Upper lobe of right lung (tissue), 1 donor: ENCODE measurements around the gene LTBP2. TPM values are rescaled to one million over a fixed set of nuclear protein-coding genes. Genes with fewer than 3 reads are reported as not detected.

Source experiments
- ATAC-seq: fragments of 200-7000 bp; cut with Tn5 transposase; one replicate; pipeline ENCODE4 v1.9.1; 2020; ENCODE audit warnings: mild to moderate bottlenecking, moderate library complexity
- DNase-seq: peaks from one replicate; pipeline ENCODE4 v3.0.0-alpha.2; 2020
- H3K27ac ChIP-seq: fragments of 200-600 bp; one replicate; pipeline ENCODE4 v1.8.0; 2022
- H3K27me3 ChIP-seq: fragments of 200-600 bp; one replicate; pipeline ENCODE4 v1.8.0; 2022; ENCODE audit warnings: mild to moderate bottlenecking
- H3K36me3 ChIP-seq: fragments of 200-600 bp; one replicate; pipeline ENCODE4 v1.8.0; 2022
- H3K4me1 ChIP-seq: fragments of 200-600 bp; one replicate; pipeline ENCODE4 v1.8.0; 2022
- H3K4me3 ChIP-seq: fragments of 200-600 bp; one replicate; pipeline ENCODE4 v1.8.0; 2022; ENCODE audit warnings: mild to moderate bottlenecking
- H3K9me3 ChIP-seq: fragments of 200-600 bp; one replicate; pipeline ENCODE4 v1.8.0; 2022
- CTCF ChIP-seq: fragments of 200-600 bp; IDR thresholded peaks from one replicate; pipeline ENCODE4 v1.8.0; 2022; ENCODE audit warnings: antibody characterized with exemption
- intact Hi-C: fragments of 100-400 bp; cut with DNase I; formaldehyde crosslinking; loops from one replicate; pipeline ENCODE4 v1.11.0; 2022
- total RNA-seq: library from RNA; stranded (reverse); fragmentation: NEBNext Ultra II Directional; extraction: Animal tissue kit (Norgen Biotek cat#: 25700); gene quantifications from one replicate; pipeline ENCODE4 v1.2.1, GENCODE V29; 2021
- donor health status: DM: no; HTN: yes; CAD: no; lungs with severe emphysema.

The LTBP2 gene
- total RNA-seq, 1 donor from 2014 or later: 117 TPM

DNA sequence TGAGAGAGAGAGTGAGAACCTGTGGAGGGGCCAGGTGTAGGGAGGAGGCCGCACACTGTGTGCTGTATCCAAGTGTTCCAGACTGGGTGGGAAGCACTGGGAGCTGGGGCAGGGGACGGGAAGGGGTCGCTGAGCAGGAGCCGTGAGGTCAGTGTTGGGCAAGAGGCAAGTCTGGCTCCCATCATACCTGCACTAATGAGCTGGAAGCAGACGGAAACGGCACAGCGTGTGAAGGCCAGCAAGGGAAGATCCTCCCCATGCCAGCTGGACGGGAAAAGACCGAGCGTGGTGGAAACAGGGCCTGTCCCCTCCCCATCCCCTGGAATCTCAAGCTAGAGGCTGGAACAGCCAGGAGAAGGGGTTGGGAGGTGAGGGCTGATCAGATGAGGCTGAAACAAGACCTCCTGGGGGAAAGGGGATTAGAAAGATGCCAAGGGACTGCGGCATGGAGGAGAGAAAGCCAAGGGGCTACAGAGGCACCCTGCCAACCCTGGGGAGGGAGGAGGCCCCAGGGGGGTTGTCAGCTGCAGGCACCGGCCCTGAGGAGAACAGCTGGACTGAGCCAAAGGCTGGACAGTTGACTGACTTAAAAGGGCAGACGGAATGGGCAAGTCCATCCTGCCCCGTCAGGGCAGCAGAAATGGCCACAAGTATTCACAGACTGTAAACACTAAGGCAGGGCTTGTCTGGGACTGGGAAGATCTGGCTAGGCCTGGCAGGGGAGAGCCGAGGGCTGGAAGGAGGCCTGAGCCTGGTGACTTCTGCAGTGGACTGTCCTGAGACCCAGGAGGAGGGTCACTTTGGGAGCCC is 19.0 kb upstream of the LTBP2 start:
- Histone ChIP-seq H3K36me3 (no peaks in the 10 kb centered on the region), H3K4me1 (no peaks in the 10 kb centered on the region), H3K9me3 (no peaks in the 10 kb centered on the region), H3K27me3 (no peaks in the 10 kb centered on the region), H3K4me3 (no peak overlapping the region), H3K27ac (peak overlapping the region; percentile 61)
- TF ChIP-seq CTCF: no peak
- intact Hi-C loops: no loop called here
- DNase-seq: no peak
- ATAC-seq: peak; percentile 41

DNA sequence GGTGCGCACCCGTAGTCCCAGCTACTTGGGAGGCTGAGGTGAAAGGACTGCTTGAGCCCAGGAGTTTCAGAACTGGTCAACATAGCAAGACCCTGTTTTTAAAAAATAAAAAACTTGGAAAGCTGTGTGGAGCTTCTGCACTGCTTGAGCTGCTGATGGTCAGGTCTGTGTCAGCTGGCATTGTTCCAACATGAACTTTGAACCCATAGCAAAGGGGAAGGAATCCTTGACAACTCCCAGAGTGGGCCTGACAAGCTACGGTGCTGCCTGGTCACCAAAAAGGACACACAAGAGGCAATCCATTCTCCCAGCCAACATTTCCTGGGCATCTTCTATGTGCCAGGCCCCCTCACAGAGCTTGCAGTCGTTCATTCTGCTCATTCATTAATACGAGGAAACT is 16.4 kb upstream of the LTBP2 start:
- DNase-seq: no peak
- H3K27ac ChIP-seq: no peak overlapping the region
- no peak overlapping the region for H3K4me3 ChIP-seq
- TF ChIP-seq CTCF: no peak
- intact Hi-C loops: no loop called here
- ATAC-seq: no peak
- no peaks in the 10 kb centered on the region for H3K27me3 ChIP-seq
- H3K9me3 ChIP-seq: no peaks in the 10 kb centered on the region
- H3K4me1 ChIP-seq: no peaks in the 10 kb centered on the region
- no peaks in the 10 kb centered on the region for H3K36me3 ChIP-seq

GRCh38 chr14:74627076-74627475 is 15.0 kb upstream of the LTBP2 start:
- DNase-seq: no peak

GRCh38 chr14:74622257-74622656 is 10.2 kb upstream of the LTBP2 start:
- Histone ChIP-seq H3K4me1 (peaks cover 40% of the 10 kb centered on the region), H3K27ac (no peak overlapping the region), H3K4me3 (no peak overlapping the region), H3K36me3 (no peaks in the 10 kb centered on the region), H3K27me3 (no peaks in the 10 kb centered on the region), H3K9me3 (no peaks in the 10 kb centered on the region)
- no peak for DNase-seq
- intact Hi-C loops: no loop called here
- no peak for TF ChIP-seq CTCF
- ATAC-seq: no peak

More at GRCh38 chr14:74627076-74627475, 15.0 kb upstream of the LTBP2 start:
- Histone ChIP-seq H3K27me3 (no peaks in the 10 kb centered on the region), H3K4me1 (no peaks in the 10 kb centered on the region), H3K9me3 (no peaks in the 10 kb centered on the region), H3K4me3 (no peak overlapping the region), H3K27ac (no peak overlapping the region), H3K36me3 (no peaks in the 10 kb centered on the region)
- intact Hi-C loops: no loop called here
- TF ChIP-seq CTCF: no peak
- peak; percentile 40 for ATAC-seq

DNA sequence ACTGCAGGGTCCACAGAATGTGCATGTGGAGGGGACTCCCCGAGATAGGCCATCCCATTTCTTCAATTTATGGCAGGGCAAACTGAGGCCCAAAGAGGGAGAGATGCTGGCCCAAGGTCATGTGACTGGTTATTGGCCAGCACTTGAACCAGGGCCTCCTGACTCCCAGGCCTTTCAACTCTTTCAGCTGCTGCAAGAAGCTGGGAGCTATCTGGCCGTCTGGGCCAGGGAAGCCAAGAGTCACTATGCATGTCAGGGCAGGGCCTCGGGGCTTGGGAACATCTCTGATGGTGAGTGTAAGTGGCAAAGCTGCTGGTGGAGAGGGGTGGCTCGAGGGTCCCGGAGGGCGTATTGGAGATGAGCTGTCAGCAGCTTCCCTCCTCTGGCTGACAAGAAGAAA is 9.5 kb upstream of the LTBP2 start:
- DNase-seq: no peak

More for the DNA sequence above, 9.5 kb upstream of the LTBP2 start:
- H3K36me3 ChIP-seq: no peaks in the 10 kb centered on the region
- TF ChIP-seq CTCF: no peak
- ATAC-seq: no peak
- intact Hi-C loops: no loop called here
- H3K4me3 ChIP-seq: no peak overlapping the region
- no peaks in the 10 kb centered on the region for H3K9me3 ChIP-seq
- H3K27ac ChIP-seq: no peak overlapping the region
- no peaks in the 10 kb centered on the region for H3K27me3 ChIP-seq
- peaks cover 47% of the 10 kb centered on the region for H3K4me1 ChIP-seq
